ENCODE measurements around the gene PRRC2B.
"Not testable (repeated sequence)": the region's sequence is repeated elsewhere in the genome, so short reads cannot be mapped to it uniquely, and the experiment has no call there.

Gene PRRC2B

GRCh38 chr9:131530920-131531832, 137.3 kb downstream of the PRRC2B start, which contains the start of gene UCK1:
TSS of gene UCK1 (minus strand) at chr9:131531263. CDS start at chr9:131531174, 89 bp downstream.
- peak; percentile 28 to 51 for DNase-seq (ENCODE audit: low read depth in 2 of 2, low spot score in 1 of 2)

- no peak for DNase-seq (ENCODE audit: low read depth in 2 of 2, low spot score in 1 of 2)
Measured at GRCh38 chr9:131534721-131535237, 140.9 kb downstream of the PRRC2B start.

- DNase-seq (ENCODE audit: low read depth in 2 of 2, low spot score in 1 of 2), result no peak
Measured at GRCh38 chr9:131537946-131538345, 144.1 kb downstream of the PRRC2B start.

GRCh38 chr9:131539223-131539923, 145.5 kb downstream of the PRRC2B start:
- no peak for DNase-seq (ENCODE audit: low read depth in 2 of 2, low spot score in 1 of 2)

- DNase-seq (ENCODE audit: low read depth in 2 of 2, low spot score in 1 of 2), result no peak
Measured at GRCh38 chr9:131543141-131543540, 149.3 kb downstream of the PRRC2B start.

- DNase-seq (ENCODE audit: low read depth in 2 of 2, low spot score in 1 of 2), result no peak
Measured at GRCh38 chr9:131545003-131545785, 151.3 kb downstream of the PRRC2B start, which contains the start of gene PRRT1B. TSS of gene PRRT1B (plus strand) at chr9:131545523. CDS start at chr9:131545616, 93 bp downstream.

- DNase-seq (ENCODE audit: low read depth in 2 of 2, low spot score in 1 of 2), result no peak
Measured at GRCh38 chr9:131545786-131546335, 152.0 kb downstream of the PRRC2B start.

GRCh38 chr9:131546336-131547084, 152.6 kb downstream of the PRRC2B start:
- DNase-seq (ENCODE audit: low read depth in 2 of 2, low spot score in 1 of 2), result no peak

- not testable (repeated sequence) for DNase-seq (ENCODE audit: low read depth in 2 of 2, low spot score in 1 of 2)
Measured at GRCh38 chr9:131549186-131549585, 155.3 kb downstream of the PRRC2B start.

All from stimulated activated CD8-positive, alpha-beta memory T cell treated with anti-CD3 and anti-CD28 coated beads, Interleukin-4, amount 100 ng/mL, for 4 hours (primary cell).